H9 (cell line): Measurements from ENCODE around the gene PTPRR. TPM values are rescaled to one million over a fixed set of nuclear protein-coding genes. Genes with fewer than 3 reads are reported as not detected.

ENCODE experiments used
- DNase-seq: peaks from one replicate; pipeline ENCODE4 v3.0.0-alpha.2; 2017
- H2AFZ ChIP-seq: one replicate; pipeline ENCODE4 v1.6.1; 2013; ENCODE audit warnings: mild to moderate bottlenecking, low read length, control low read depth, moderate library complexity
- H2AK5ac ChIP-seq: 2 replicates; pipeline ENCODE4 v1.6.1; 2013; ENCODE audit warnings: low read length, control low read depth, mixed read lengths; ENCODE audit not compliant: insufficient read length
- H2BK120ac ChIP-seq: one replicate; pipeline ENCODE4 v1.6.1; 2013; ENCODE audit warnings: low read depth, mild to moderate bottlenecking, low read length, control low read depth, inconsistent platforms; ENCODE audit not compliant: poor library complexity, severe bottlenecking
- H2BK12ac ChIP-seq: 2 replicates; pipeline ENCODE4 v1.6.1; 2013; ENCODE audit warnings: low read length, control low read depth, mixed read lengths, low read depth; ENCODE audit not compliant: insufficient read length
- H2BK15ac ChIP-seq: 2 replicates; pipeline ENCODE4 v1.6.1; 2013; ENCODE audit warnings: low read depth, low read length, control low read depth
- H2BK20ac ChIP-seq: one replicate; pipeline ENCODE4 v1.6.1; 2013; ENCODE audit warnings: low read depth, mild to moderate bottlenecking, low read length, control low read depth, inconsistent platforms; ENCODE audit not compliant: poor library complexity, severe bottlenecking
- H2BK5ac ChIP-seq: 2 replicates; pipeline ENCODE4 v1.6.1; 2013; ENCODE audit warnings: low read length, control low read depth, mixed read lengths; ENCODE audit not compliant: insufficient read length
- H3K14ac ChIP-seq: 2 replicates; pipeline ENCODE4 v1.6.1; 2013; ENCODE audit warnings: low read length, control low read depth; ENCODE audit not compliant: insufficient read depth
- H3K18ac ChIP-seq: 2 replicates; pipeline ENCODE4 v1.6.1; 2013; ENCODE audit warnings: low read depth, mild to moderate bottlenecking, mixed read lengths, low read length, control low read depth; ENCODE audit not compliant: insufficient read length
- H3K23ac ChIP-seq: 2 replicates; pipeline ENCODE4 v1.6.1; 2013; ENCODE audit warnings: low read length, control low read depth, mixed read lengths, low read depth; ENCODE audit not compliant: insufficient read length
- H3K23me2 ChIP-seq: 2 replicates; pipeline ENCODE4 v1.6.1; 2013; ENCODE audit warnings: low read depth, mild to moderate bottlenecking, mixed read lengths, low read length, control low read depth; ENCODE audit not compliant: insufficient read length, poor library complexity, severe bottlenecking
- H3K27ac ChIP-seq: 2 replicates; pipeline ENCODE4 v1.5.1; 2013; ENCODE audit warnings: low read length, control low read depth, mixed read lengths, low read depth; ENCODE audit not compliant: insufficient read length
- H3K27me3 ChIP-seq: 2 replicates; pipeline ENCODE4 v1.6.1; 2013; ENCODE audit warnings: low read length, control low read depth, inconsistent platforms; ENCODE audit not compliant: insufficient read depth
- H3K4ac ChIP-seq: 2 replicates; pipeline ENCODE4 v1.6.1; 2013; ENCODE audit warnings: low read depth, mild to moderate bottlenecking, control low read depth, inconsistent platforms, low read length, moderate library complexity
- H3K4me1 ChIP-seq: 2 replicates; pipeline ENCODE4 v1.6.1; 2013; ENCODE audit warnings: low read length, control low read depth, inconsistent platforms; ENCODE audit not compliant: insufficient read depth
- H3K4me2 ChIP-seq: 2 replicates; pipeline ENCODE4 v1.6.1; 2013; ENCODE audit warnings: low read length, control low read depth, mixed read lengths; ENCODE audit not compliant: insufficient read length, insufficient read depth
- H3K56ac ChIP-seq: 2 replicates; pipeline ENCODE4 v1.6.1; 2013; ENCODE audit warnings: low read depth, mild to moderate bottlenecking, mixed read lengths, low read length, control low read depth; ENCODE audit not compliant: insufficient read length
- H3K79me1 ChIP-seq: 2 replicates; pipeline ENCODE4 v1.6.1; 2013; ENCODE audit warnings: low read depth, mild to moderate bottlenecking, moderate library complexity, low read length, control low read depth, inconsistent platforms; ENCODE audit not compliant: insufficient read depth, poor library complexity, severe bottlenecking
- H3K79me2 ChIP-seq: 2 replicates; pipeline ENCODE4 v1.6.1; 2013; ENCODE audit warnings: low read length, control low read depth, inconsistent platforms; ENCODE audit not compliant: insufficient read depth
- H3K9ac ChIP-seq: 2 replicates; pipeline ENCODE4 v1.6.1; 2013; ENCODE audit warnings: low read length, control low read depth, mixed read lengths; ENCODE audit not compliant: insufficient read length; ENCODE audit errors: extremely low read depth
- H3K9me3 ChIP-seq: one replicate; pipeline ENCODE4 v1.6.1; 2013; ENCODE audit warnings: low read depth, low read length, inconsistent platforms; ENCODE audit not compliant: control insufficient read depth
- H3T11ph ChIP-seq: one replicate; pipeline ENCODE4 v1.6.1; 2013; ENCODE audit warnings: mild to moderate bottlenecking, low read length, control low read depth, inconsistent platforms
- H4K20me1 ChIP-seq: one replicate; pipeline ENCODE4 v1.6.1; 2013; ENCODE audit not compliant: control insufficient read depth, insufficient read length, insufficient read depth
- H4K5ac ChIP-seq: 2 replicates; pipeline ENCODE4 v1.6.1; 2013; ENCODE audit warnings: low read depth, mild to moderate bottlenecking, mixed read lengths, low read length, control low read depth; ENCODE audit not compliant: insufficient read length
- H4K8ac ChIP-seq: replicated peaks from 2 replicates; pipeline ENCODE4 v1.6.1; 2013; ENCODE audit warnings: low read length, control low read depth, mixed read lengths, low read depth; ENCODE audit not compliant: insufficient read length
- H4K91ac ChIP-seq: 2 replicates; pipeline ENCODE4 v1.6.1; 2013; ENCODE audit warnings: low read depth, mild to moderate bottlenecking, moderate library complexity, mixed read lengths, low read length, control low read depth; ENCODE audit not compliant: insufficient read length
- H3K27ac Mint-ChIP-seq, 3 experiments: 2 replicates in 2 of 3; 3 replicates in 1 of 3; pipeline ENCODE4 v1.8.0; 2020 to 2021; ENCODE audit warnings: mixed read lengths in 3 of 3, mild to moderate bottlenecking in 1 of 3, moderate library complexity in 1 of 3
- H3K27me3 Mint-ChIP-seq: 2 replicates; pipeline ENCODE4 v1.8.0; 2021; ENCODE audit warnings: low read depth, mild to moderate bottlenecking, moderate library complexity, mixed read lengths
- H3K36me3 Mint-ChIP-seq, 3 experiments: 2 replicates in 2 of 3; 3 replicates in 1 of 3; pipeline ENCODE4 v1.8.0; 2020 to 2021; ENCODE audit warnings: low read depth in 3 of 3, mixed read lengths in 3 of 3; ENCODE audit not compliant: insufficient read depth in 1 of 3
- H3K4me1 Mint-ChIP-seq, 2 experiments: 2 replicates each; pipeline ENCODE4 v1.8.0; 2020; ENCODE audit warnings: mixed read lengths in 2 of 2
- H3K4me3 Mint-ChIP-seq, 2 experiments: 2 replicates in 1 of 2; 3 replicates in 1 of 2; pipeline ENCODE4 v1.8.0; 2020 to 2021; ENCODE audit warnings: mild to moderate bottlenecking in 2 of 2, mixed read lengths in 2 of 2, moderate library complexity in 1 of 2
- H3K9me3 Mint-ChIP-seq, 2 experiments: 2 replicates in 1 of 2; 3 replicates in 1 of 2; pipeline ENCODE4 v1.8.0; 2020; ENCODE audit warnings: mild to moderate bottlenecking in 2 of 2, mixed read lengths in 2 of 2, moderate library complexity in 1 of 2
- WGBS: extraction: QIAGEN DNeasy Blood & Tissue Kit; methylation state at CpG from one replicate; pipeline ENCODE4 v1.1.7; 2013; ENCODE audit warnings: missing lambda C conversion rate, low lambda C conversion rate, mixed read lengths; ENCODE audit not compliant: insufficient read length; ENCODE audit errors: extremely low coverage; 5-methylcytosine and 5-hydroxymethylcytosine counted together
- total RNA-seq: library from RNA; stranded (reverse); gene quantifications from 2 replicates; pipeline ENCODE4 v1.2.1, GENCODE V29; 2021
- TF ChIP-seq, protein P1 (sequence below): fragments of 200-600 bp; sonication (generic); conservative IDR thresholded peaks from 3 replicates; pipeline ENCODE4 v1.8.0; 2021; ENCODE audit warnings: antibody characterized with exemption, mild to moderate bottlenecking

The PTPRR gene
- total RNA-seq, 1 experiment from 2014 or later = 0.22 TPM

DNA sequence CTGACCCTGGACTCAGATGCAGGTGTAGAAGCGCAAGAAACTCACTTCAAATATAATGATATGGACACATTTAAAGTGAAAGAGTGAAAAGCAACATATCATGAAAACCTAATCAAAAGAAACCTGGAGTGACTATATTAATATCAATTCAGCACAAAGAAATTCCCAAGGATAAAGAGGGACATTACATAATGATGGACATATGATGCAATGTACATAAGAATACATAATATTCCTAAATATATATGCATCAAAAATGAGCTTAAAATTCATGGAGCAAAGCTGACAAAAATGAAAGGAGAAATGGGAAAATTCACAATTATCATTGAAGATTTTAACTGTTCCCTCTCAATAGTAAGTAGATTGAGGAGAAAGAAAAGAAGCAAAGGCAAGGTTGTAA, 24.6 kb downstream of the PTPRR start:
- H3K4me3 Mint-ChIP-seq = no peak overlapping the region

More for the DNA sequence above, 24.6 kb downstream of the PTPRR start:
- H3K14ac ChIP-seq = no peak overlapping the region
- H3K56ac ChIP-seq = no peak overlapping the region
- no peak overlapping the region for H3K27ac ChIP-seq
- no peak overlapping the region for H3K23ac ChIP-seq
- no peak overlapping the region for H3T11ph ChIP-seq
- no peaks in the 10 kb centered on the region for H3K36me3 Mint-ChIP-seq
- no peak overlapping the region for H4K5ac ChIP-seq
- no peaks in the 10 kb centered on the region for H3K27me3 Mint-ChIP-seq
- H4K20me1 ChIP-seq = no peaks in the 10 kb centered on the region
- H3K9me3 Mint-ChIP-seq = peaks cover 0 to 4% of the 10 kb centered on the region in 2 experiments; a peak in 2 of 5 replicates
- no peak overlapping the region for H3K4me2 ChIP-seq
- no peaks in the 10 kb centered on the region for H3K27me3 ChIP-seq
- H2BK120ac ChIP-seq = no peak overlapping the region
- no peak overlapping the region for H2BK12ac ChIP-seq
- no peaks in the 10 kb centered on the region for H3K4me1 Mint-ChIP-seq
- no peak overlapping the region for H3K27ac Mint-ChIP-seq
- no peak overlapping the region for H4K8ac ChIP-seq
- H3K18ac ChIP-seq = no peak overlapping the region
- H3K79me1 ChIP-seq = no peaks in the 10 kb centered on the region
- no peaks in the 10 kb centered on the region for H3K9me3 ChIP-seq
- WGBS = no CpG with 5 or more reads among the region's 1 CpG
- H2BK5ac ChIP-seq = no peak overlapping the region
- no peak overlapping the region for H3K4ac ChIP-seq
- DNase-seq = no peak
- no peaks in the 10 kb centered on the region for H3K4me1 ChIP-seq
- no peak overlapping the region for H3K9ac ChIP-seq
- H4K91ac ChIP-seq = no peak overlapping the region
- TF ChIP-seq, protein P1, sequence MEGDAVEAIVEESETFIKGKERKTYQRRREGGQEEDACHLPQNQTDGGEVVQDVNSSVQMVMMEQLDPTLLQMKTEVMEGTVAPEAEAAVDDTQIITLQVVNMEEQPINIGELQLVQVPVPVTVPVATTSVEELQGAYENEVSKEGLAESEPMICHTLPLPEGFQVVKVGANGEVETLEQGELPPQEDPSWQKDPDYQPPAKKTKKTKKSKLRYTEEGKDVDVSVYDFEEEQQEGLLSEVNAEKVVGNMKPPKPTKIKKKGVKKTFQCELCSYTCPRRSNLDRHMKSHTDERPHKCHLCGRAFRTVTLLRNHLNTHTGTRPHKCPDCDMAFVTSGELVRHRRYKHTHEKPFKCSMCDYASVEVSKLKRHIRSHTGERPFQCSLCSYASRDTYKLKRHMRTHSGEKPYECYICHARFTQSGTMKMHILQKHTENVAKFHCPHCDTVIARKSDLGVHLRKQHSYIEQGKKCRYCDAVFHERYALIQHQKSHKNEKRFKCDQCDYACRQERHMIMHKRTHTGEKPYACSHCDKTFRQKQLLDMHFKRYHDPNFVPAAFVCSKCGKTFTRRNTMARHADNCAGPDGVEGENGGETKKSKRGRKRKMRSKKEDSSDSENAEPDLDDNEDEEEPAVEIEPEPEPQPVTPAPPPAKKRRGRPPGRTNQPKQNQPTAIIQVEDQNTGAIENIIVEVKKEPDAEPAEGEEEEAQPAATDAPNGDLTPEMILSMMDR = no peak
- no peak overlapping the region for H2AFZ ChIP-seq
- H2BK15ac ChIP-seq = no peak overlapping the region
- no peak overlapping the region for H2AK5ac ChIP-seq
- no peak overlapping the region for H2BK20ac ChIP-seq
- H3K79me2 ChIP-seq = no peaks in the 10 kb centered on the region
- H3K23me2 ChIP-seq = no peaks in the 10 kb centered on the region
